Activated naive CD8-positive, alpha-beta T cell treated with anti-CD3 and anti-CD28 coated beads for 36 hours (primary cell): Measurements from ENCODE around the gene CDRT4. TPM values are rescaled to one million over a fixed set of nuclear protein-coding genes. Genes with fewer than 3 reads are reported as not detected.
"Not testable (repeated sequence)": the region's sequence is repeated elsewhere in the genome, so short reads cannot be mapped to it uniquely, and the experiment has no call there.

Experiments used
- DNase-seq: peaks from one replicate; pipeline ENCODE4 v3.0.0; 2021
- H3K27ac Mint-ChIP-seq: one replicate; pipeline ENCODE4 v1.8.0; 2022; ENCODE audit warnings: mild to moderate bottlenecking, moderate library complexity, mixed read lengths
- H3K27me3 Mint-ChIP-seq: one replicate; pipeline ENCODE4 v1.8.0; 2022; ENCODE audit warnings: mild to moderate bottlenecking, mixed read lengths
- H3K36me3 Mint-ChIP-seq: one replicate; pipeline ENCODE4 v1.8.0; 2021; ENCODE audit warnings: mild to moderate bottlenecking, mixed read lengths
- H3K4me1 Mint-ChIP-seq: one replicate; pipeline ENCODE4 v1.8.0; 2021; ENCODE audit warnings: mixed read lengths
- H3K4me3 Mint-ChIP-seq: one replicate; pipeline ENCODE4 v1.8.0; 2022; ENCODE audit warnings: mild to moderate bottlenecking, moderate library complexity, mixed read lengths
- H3K9me3 Mint-ChIP-seq: one replicate; pipeline ENCODE4 v1.8.0; 2022; ENCODE audit warnings: mixed read lengths
- total RNA-seq, 2 experiments: library from RNA; stranded (reverse); gene quantifications; one replicate each; pipeline ENCODE4 v1.2.3, GENCODE V29; 2021

Gene CDRT4
- 1 to 10 TPM; 1.9 to 3.2 TPM for total RNA-seq

DNA sequence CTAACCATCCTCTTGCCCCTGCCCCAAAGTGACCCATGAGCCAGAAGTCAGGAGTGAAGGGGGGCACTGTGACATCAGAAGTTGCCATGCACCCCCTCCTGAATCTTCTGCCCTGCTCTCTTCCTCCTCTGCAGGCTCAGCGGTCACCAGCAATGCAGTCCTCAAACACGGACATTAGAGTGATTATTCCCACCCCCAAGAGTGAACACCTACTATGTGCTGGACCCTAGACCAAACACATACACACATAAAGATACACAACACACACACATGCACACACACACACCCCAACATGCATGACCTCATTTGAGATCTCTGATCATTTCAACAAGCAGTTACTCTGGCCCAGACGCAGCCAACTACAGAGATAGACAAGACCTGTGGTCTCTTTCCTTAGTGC lies at the start of gene CDRT4:
TSS of gene CDRT4 (minus strand) at position 30 of the 400 bp plus-strand sequence. CDS start 27,383 bp downstream, outside the sequence.
- Mint-ChIP-seq H3K4me1 (no peaks in the 10 kb centered on the region), H3K4me3 (no peak within 1 kb of the TSS), H3K36me3 (peaks cover 6% of the 10 kb centered on the region), H3K27ac (no peak within 1 kb of the TSS), H3K9me3 (peaks cover under 1% of the 10 kb centered on the region), H3K27me3 (no peaks in the 10 kb centered on the region)
- DNase-seq: no peak

DNA sequence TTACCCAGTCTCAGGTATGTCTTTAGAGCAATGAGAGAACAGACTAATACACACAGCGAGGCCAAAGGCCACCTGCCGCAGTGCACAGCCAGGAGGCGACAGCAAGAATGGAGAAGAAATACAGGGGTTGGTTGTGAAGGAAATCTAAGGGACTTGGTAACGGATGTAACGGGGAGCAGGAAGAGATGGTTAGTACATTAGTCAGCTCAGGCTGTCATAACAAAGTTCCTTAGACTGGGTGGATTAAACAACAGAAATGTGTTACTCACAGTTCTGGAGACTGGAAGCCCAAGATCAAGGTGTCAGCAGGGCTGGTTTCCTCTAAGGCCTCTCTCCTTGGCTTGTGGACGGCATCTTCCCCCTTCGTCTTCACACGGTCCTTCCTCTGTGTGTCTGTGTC lies 48.7 kb upstream of the CDRT4 start:
- DNase-seq: no peak
- H3K27ac Mint-ChIP-seq: no peak overlapping the region
- peaks cover 5% of the 10 kb centered on the region for H3K36me3 Mint-ChIP-seq
- no peak overlapping the region for H3K4me3 Mint-ChIP-seq
- H3K27me3 Mint-ChIP-seq: no peaks in the 10 kb centered on the region
- H3K9me3 Mint-ChIP-seq: no peaks in the 10 kb centered on the region
- H3K4me1 Mint-ChIP-seq: no peaks in the 10 kb centered on the region

DNA sequence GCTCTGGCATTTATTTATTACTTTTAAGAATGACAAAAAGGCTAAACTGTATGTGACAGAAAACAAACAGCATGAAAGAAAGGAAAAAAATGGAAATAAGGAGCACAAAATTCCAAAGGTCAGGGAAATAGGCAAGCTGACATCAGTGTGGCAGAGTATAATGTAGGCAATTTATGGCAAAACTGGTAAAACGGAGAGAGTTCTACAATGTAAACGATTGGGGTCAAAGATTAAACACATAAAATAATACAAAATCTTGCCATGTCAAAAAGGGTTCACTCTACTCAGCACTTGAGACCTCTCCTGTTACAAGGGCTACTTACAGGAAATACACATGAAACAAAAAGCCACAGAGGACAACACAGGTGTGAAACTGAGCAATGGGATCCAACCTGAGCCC lies 47.0 kb upstream of the CDRT4 start:
- Mint-ChIP-seq H3K27ac (no peak overlapping the region), H3K36me3 (peaks cover 7% of the 10 kb centered on the region), H3K4me1 (no peaks in the 10 kb centered on the region), H3K9me3 (no peaks in the 10 kb centered on the region), H3K4me3 (no peak overlapping the region), H3K27me3 (no peaks in the 10 kb centered on the region)
- DNase-seq: no peak

DNA sequence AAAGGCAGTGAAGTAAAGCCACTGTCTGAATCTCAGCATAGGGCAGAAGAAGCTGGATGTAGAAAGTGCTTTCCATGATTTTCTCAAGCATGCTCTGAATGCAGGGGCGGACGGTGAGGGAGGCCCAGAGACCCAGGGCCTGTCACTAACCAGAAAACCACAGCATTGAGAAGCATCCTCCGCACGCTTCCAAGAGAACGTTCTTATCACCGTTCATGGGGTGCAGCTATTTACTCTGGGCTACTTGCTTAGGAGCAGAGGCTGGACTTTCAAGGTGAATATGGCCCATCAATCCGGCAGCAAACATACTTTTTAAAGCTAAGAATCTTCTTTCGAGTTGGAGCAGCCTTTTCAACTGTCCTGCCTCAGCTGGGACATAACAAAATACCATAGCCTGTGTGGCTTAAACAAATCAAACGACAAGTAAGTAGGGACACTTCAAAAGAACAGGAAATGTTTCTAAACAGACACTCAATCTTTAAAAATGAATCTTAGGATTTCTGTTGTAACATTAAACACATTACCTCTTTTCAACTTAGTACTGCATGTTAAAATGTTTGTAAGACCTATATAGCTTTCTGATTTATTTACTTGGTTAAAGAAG lies 46.5 kb upstream of the CDRT4 start:
- peaks cover 7% of the 10 kb centered on the region for H3K36me3 Mint-ChIP-seq
- no peaks in the 10 kb centered on the region for H3K27me3 Mint-ChIP-seq
- H3K27ac Mint-ChIP-seq: no peak overlapping the region
- no peak for DNase-seq
- no peaks in the 10 kb centered on the region for H3K9me3 Mint-ChIP-seq
- H3K4me3 Mint-ChIP-seq: no peak overlapping the region
- no peaks in the 10 kb centered on the region for H3K4me1 Mint-ChIP-seq

DNA sequence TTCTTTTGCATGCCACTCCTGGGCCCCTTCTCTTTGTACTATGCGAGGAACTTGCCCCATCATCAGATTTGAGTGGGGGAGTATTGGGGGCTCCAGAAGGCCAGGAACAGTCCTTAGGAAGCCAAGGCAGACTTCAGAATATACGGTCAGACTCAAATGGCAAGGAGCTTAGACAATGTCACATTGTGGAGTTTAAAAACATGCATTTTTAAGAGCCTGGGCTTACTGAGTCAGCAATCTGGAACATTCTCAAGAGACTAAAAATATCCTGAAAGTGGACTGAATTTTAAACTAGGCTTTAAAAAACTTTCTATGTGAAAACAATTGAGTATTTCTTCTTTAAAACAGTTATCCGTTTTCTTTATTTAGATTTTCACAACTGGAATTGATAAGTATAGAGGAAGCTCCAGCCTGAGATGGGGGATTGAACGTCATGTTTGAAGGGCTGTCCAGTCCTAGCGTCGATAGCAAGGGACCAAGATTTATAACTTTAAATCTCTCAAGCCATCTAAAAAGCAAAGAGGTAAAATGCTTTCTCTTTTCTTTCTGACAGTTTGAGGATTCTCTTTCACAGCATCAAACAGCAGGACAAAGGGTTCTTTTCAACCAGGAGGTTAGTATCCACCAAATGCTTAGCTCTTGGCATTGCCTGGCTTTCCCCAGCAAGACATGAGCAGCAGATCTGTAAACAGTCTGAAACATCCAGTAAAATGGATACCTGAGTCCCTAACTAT lies 45.8 kb upstream of the CDRT4 start:
- Mint-ChIP-seq H3K36me3 (peaks cover 7% of the 10 kb centered on the region), H3K4me1 (no peaks in the 10 kb centered on the region), H3K9me3 (no peaks in the 10 kb centered on the region), H3K27ac (no peak overlapping the region), H3K27me3 (no peaks in the 10 kb centered on the region), H3K4me3 (no peak overlapping the region)
- DNase-seq: no peak

DNA sequence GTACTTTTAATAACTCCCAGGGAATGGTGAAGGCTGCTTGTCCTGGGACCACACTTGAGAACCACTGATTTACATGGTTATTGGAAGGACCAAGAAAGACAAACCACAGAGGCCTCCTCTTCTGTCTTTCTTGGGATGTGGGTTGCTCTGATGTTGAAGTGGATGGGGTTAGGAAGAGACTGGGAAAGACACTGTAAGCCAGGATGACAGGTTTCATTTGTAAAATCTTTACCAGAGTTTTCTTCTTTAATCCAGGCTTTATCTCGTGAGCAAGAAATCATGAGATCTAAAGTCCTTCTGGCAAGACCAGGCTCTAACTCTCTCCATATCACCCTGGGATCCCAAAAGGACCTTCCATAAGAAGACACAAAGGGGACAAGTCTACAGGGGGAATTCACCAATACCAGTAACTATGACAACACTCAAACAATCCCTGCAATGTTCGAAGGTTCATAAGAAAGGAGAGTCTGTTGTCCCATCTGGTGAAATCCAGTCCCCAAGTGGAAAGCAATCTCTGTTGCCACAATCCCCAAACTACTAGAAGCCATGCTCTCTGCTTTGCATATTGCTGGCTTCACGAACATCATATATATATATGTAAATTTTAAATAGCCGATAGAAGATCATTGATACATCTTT lies 44.8 kb upstream of the CDRT4 start:
- no peak overlapping the region for H3K27ac Mint-ChIP-seq
- no peaks in the 10 kb centered on the region for H3K27me3 Mint-ChIP-seq
- no peak overlapping the region for H3K4me3 Mint-ChIP-seq
- peaks cover 7% of the 10 kb centered on the region for H3K36me3 Mint-ChIP-seq
- no peak for DNase-seq
- no peaks in the 10 kb centered on the region for H3K4me1 Mint-ChIP-seq
- no peaks in the 10 kb centered on the region for H3K9me3 Mint-ChIP-seq

DNA sequence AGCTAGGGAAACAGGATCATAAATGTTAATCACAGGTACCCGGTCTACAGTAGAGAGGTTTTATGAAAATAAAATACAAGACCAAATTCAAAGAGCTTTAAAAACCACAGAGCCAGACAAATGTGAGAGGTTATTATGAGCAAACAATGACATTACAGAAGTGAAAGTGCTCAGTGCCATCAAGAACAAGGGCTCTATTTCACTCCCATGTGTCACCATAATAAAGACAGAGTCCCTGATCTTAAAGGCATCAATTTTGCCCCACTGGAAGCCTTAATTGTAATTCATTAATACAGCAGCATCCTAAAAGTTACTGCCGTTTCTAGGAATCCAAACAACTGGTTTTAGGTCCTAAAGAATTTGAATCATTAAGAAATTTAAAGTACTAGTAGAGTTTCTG lies 43.7 kb upstream of the CDRT4 start:
- no peaks in the 10 kb centered on the region for H3K27me3 Mint-ChIP-seq

DNA sequence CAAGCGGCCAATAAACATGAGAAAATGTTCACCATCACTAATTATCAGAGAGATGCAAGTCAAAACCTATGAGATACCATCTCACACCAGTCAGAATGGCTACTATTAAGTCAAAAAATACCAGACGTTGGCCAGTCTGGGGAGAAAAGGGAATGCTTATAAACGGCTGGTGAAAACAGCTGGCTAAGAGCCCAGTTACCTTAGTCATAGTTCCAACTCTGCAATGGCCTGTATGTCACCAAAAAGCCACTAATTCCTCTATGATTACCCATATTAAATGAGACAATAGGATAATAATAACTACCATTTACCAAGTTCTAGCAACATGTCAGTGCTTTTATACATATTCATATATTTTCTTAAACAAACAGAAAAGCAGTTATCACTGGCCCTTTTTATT lies 42.9 kb upstream of the CDRT4 start:
- Mint-ChIP-seq H3K4me3 (no peak overlapping the region), H3K27me3 (no peaks in the 10 kb centered on the region), H3K36me3 (peaks cover 12% of the 10 kb centered on the region), H3K9me3 (no peaks in the 10 kb centered on the region), H3K4me1 (no peaks in the 10 kb centered on the region), H3K27ac (no peak overlapping the region)
- DNase-seq: no peak

More for the DNA sequence above, 43.7 kb upstream of the CDRT4 start:
- no peaks in the 10 kb centered on the region for H3K9me3 Mint-ChIP-seq
- H3K4me1 Mint-ChIP-seq: no peaks in the 10 kb centered on the region
- DNase-seq: no peak
- H3K27ac Mint-ChIP-seq: no peak overlapping the region
- no peak overlapping the region for H3K4me3 Mint-ChIP-seq
- peaks cover 14% of the 10 kb centered on the region for H3K36me3 Mint-ChIP-seq

DNA sequence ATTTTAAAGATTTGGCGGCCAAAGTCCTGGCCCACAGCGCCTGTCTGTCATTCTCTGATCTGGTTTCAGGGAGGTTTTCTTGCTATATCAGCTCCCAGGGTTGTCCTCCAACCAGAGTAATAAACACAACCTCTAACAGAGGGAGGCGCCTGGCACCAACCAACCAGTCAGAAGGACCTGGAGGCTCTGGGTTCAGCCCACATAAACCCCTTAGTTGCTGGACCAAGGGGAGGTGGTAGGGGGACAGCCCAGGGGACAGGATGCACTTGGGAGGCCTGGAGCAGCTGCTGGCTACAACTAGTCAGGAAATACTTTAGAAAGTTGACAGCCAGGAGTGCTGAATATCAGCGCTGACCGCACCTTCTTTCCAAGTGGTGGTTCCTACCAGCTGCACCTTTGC lies 41.7 kb upstream of the CDRT4 start:
- Mint-ChIP-seq H3K27me3 (no peaks in the 10 kb centered on the region), H3K4me1 (no peaks in the 10 kb centered on the region), H3K4me3 (no peak overlapping the region), H3K27ac (no peak overlapping the region), H3K36me3 (peaks cover 9% of the 10 kb centered on the region), H3K9me3 (no peaks in the 10 kb centered on the region)
- DNase-seq: no peak

DNA sequence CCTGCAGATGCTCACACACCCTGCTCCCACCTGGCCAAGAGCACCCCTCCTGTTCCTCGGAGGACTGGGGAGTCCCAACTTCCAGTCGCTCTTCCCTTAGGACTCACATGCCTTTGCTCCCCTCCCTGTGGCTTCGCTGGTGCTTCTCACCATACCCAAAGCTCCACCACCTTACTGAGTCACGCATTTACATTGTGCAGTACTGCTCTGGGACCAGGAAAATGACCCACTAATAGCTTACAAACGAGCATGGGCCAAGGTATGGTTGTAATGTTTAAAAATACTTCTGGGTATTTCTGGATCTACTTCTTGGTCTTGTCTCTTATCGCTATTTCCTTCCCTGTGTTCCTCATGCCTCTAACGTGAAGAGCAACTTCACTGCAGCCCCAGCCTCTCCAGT lies 41.0 kb upstream of the CDRT4 start:
- Mint-ChIP-seq H3K9me3 (no peaks in the 10 kb centered on the region), H3K27me3 (no peaks in the 10 kb centered on the region), H3K36me3 (peaks cover 9% of the 10 kb centered on the region), H3K4me1 (no peaks in the 10 kb centered on the region), H3K4me3 (no peak overlapping the region), H3K27ac (no peak overlapping the region)
- DNase-seq: no peak

DNA sequence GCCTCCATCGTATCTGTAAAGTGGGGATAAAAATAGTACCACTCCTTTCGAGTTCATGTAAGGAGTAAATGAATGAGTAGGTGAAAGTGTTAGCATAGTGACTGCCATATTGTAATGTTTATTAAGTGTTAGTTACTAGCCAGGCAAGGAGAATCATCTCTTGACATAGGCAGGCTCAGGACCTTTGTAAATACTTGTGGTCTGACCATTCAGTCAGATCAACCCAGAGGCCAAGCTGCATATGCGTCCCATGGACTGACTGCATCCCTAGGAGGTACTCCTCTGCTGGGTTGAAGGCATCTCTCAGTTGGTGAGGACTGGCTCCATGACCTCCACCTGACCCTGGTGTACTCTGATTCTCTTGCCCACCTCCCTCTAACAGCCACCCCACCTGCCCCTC lies 40.5 kb upstream of the CDRT4 start:
- Mint-ChIP-seq H3K4me1 (peaks cover 1% of the 10 kb centered on the region), H3K27ac (no peak overlapping the region), H3K4me3 (no peak overlapping the region), H3K36me3 (peaks cover 9% of the 10 kb centered on the region), H3K9me3 (no peaks in the 10 kb centered on the region), H3K27me3 (no peaks in the 10 kb centered on the region)
- DNase-seq: no peak

DNA sequence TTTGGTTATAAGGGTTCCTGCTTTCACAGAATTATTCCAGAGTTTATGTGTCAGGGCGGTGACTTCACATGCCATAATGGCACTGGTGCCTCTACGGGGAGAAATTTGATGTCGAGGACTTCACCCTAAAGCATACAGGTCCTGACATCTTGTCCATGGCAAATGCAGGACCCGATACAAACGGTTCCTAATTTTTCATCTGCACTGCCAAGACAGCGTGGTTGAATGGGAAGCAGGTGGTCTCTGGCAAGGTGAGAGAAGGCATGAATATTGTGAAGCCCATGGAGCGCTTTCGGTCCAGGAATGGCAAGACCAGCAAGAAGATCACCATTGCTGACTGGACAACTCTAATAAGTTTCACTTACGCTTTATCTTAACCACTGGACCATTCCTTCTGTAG lies 39.6 kb upstream of the CDRT4 start:
- Mint-ChIP-seq H3K4me3 (no peak overlapping the region), H3K27me3 (no peaks in the 10 kb centered on the region), H3K27ac (no peak overlapping the region), H3K4me1 (peaks cover 5% of the 10 kb centered on the region), H3K36me3 (peaks cover 12% of the 10 kb centered on the region), H3K9me3 (no peaks in the 10 kb centered on the region)
- DNase-seq: no peak

DNA sequence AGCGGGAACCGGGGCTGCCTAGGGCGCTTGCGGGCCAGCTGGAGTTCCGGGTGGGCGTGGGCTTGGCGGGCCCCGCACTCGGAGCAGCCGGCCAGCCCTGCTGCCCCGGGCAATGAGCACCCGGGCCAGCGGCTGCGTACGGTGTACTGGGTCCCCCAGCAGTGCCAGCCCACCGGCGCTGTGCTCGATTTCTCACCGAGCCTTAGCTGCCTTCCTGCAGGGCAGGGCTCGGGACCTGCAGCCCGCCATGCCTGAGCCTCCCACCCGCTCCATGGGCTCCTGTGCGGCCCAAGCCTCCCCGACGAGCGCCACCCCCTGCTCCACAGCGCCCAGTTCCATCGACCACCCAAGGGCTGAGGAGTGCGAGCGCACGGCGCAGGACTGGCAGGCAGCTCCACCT lies 38.3 kb upstream of the CDRT4 start:
- DNase-seq, H3K27ac Mint-ChIP-seq, H3K9me3 Mint-ChIP-seq, H3K27me3 Mint-ChIP-seq, H3K4me1 Mint-ChIP-seq, H3K4me3 Mint-ChIP-seq: not testable (repeated sequence)
- peaks cover 12% of the 10 kb centered on the region for H3K36me3 Mint-ChIP-seq

DNA sequence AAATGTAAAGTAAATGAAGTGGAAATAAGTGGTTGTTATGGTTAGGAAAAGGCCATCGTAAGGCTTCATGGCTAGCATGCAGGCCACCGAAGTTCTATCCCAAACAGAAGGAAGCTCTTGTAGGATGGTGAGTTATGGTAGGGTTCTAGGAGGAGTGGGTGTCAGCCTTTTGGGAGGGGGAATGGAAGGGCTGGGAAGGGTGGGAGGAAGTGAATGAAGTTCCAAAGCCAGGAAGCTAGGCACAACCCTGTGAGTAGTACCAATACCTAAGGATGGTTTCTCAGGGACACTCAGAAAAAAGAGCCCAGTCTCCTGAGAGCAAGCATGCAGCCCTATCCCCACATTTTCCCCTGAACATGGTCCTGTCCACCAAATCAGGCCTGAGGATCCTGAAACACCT lies 36.3 kb upstream of the CDRT4 start:
- H3K9me3 Mint-ChIP-seq: no peaks in the 10 kb centered on the region
- peaks cover 9% of the 10 kb centered on the region for H3K36me3 Mint-ChIP-seq
- no peaks in the 10 kb centered on the region for H3K27me3 Mint-ChIP-seq
- DNase-seq: no peak
- H3K27ac Mint-ChIP-seq: no peak overlapping the region
- peaks cover 5% of the 10 kb centered on the region for H3K4me1 Mint-ChIP-seq
- no peak overlapping the region for H3K4me3 Mint-ChIP-seq

DNA sequence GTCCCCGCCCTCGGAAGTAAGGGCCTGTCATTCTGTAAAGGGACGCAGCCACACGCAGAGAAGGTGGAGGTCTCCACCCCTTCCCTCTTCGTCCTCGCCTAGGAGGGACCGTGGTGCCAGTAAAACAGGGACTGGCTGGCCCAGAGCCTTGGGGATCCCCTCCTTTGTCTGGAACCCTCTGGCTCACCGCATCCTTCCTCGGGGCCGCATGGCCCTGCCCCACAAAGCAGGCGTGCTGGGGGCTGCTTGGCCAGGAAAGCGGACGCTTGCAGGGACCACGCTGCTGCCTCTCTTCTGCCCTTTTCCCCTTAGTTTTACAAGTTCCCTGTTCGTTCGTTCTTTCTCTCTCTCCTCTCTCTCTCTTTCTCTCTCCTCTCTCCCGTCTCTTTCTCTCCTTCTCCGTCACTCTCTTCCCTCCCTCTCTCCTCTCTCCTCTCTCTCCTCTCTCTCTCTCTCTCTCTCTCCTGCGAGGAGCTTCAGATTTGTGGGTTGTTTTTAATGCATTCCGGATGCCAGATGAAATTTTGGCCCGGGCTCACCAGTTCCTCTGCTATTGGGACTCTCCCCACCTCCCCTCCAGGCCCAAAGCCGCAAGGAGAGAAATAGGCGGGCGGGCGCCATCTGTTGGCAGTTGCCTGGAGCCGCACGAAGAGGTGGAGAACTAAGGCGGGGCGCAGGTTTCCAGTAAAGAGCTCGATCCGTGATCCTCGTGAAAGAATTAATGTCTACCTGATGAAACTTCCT lies 35.1 kb upstream of the CDRT4 start:
- Mint-ChIP-seq H3K36me3 (peaks cover 9% of the 10 kb centered on the region), H3K9me3 (no peaks in the 10 kb centered on the region), H3K27me3 (no peaks in the 10 kb centered on the region), H3K27ac (peak overlapping the region; percentile 50), H3K4me3 (peak overlapping the region; percentile 35), H3K4me1 (peaks cover 5% of the 10 kb centered on the region)
- peak; percentile 75 for DNase-seq
